Gastrocnemius medialis (tissue), 4 donors: Measurements from ENCODE around the gene AGXT.

Experiments used
- CTCF ChIP-seq, 5 experiments: fragments of 450-650 bp in 3 of 5; fragments of 200-600 bp in 2 of 5; sonication (generic) in 2 of 5; IDR thresholded peaks in 4 of 5; conservative IDR thresholded peaks in 1 of 5; 1 replicate in 4 of 5; 2 replicates in 1 of 5; pipeline ENCODE4 v1.5.1; 2016 to 2019; ENCODE audit warnings: antibody characterized with exemption in 5 of 5, mild to moderate bottlenecking in 3 of 5, moderate library complexity in 3 of 5
- POLR2A ChIP-seq, 2 donors: fragments of 450-650 bp; IDR thresholded peaks; one replicate each; pipeline ENCODE4 v1.6.1; 2017; ENCODE audit warnings: antibody characterized with exemption in 2 of 2, mild to moderate bottlenecking in 2 of 2, moderate library complexity in 2 of 2

- no peak for TF ChIP-seq CTCF (IDR thresholded peaks at IDR 0.05 in 4 of 5, conservative IDR thresholded peaks at IDR 0.05 in 1 of 5)
- no peak for TF ChIP-seq POLR2A (IDR thresholded peaks at IDR 0.05)
These were observed 48.6 kb upstream of the AGXT start, which contains the start of gene KIF1A for GRCh38 chr2:240819858-240820606.
